ENCODE measurements around the gene TTLL5. TPM values are rescaled to one million over a fixed set of nuclear protein-coding genes. Genes with fewer than 3 reads are reported as not detected.

TTLL5 gene
- total and polyA plus RNA-seq, 9 of the 15 experiments (the other 6 are each of a cell fraction or from before 2014, with no cell fraction given): 4.1 to 18.9 (median 12.6) TPM

- TF ChIP-seq RBM25 (IDR thresholded peaks at IDR 0.05; ENCODE audit: low read depth, low read length, severe bottlenecking): no peak
- no peak for TF ChIP-seq NBN (IDR thresholded peaks at IDR 0.05; ENCODE audit: low read depth)
- TF ChIP-seq RBM14 (IDR thresholded peaks at IDR 0.05; ENCODE audit: borderline replicate concordance, insufficient read depth, low read depth, low read length): no peak
- TF ChIP-seq TAL1 (IDR thresholded peaks at IDR 0.05): no peak
- no peak for TF ChIP-seq SETDB1 (IDR thresholded peaks at IDR 0.05; ENCODE audit: low read length)
- TF ChIP-seq STAG1 (CRISPR knock-in tag; IDR thresholded peaks at IDR 0.05; ENCODE audit: borderline replicate concordance): peak; percentile 59; the same call in 1 of the 2 replicates
- no peak for TF ChIP-seq NFIC (IDR thresholded peaks at IDR 0.05)
- no peak for TF ChIP-seq NFIX (CRISPR knock-in tag; IDR thresholded peaks at IDR 0.05; ENCODE audit: low read depth)
- TF ChIP-seq SUPT5H (IDR thresholded peaks at IDR 0.05): no peak
- TF ChIP-seq, protein P1, sequence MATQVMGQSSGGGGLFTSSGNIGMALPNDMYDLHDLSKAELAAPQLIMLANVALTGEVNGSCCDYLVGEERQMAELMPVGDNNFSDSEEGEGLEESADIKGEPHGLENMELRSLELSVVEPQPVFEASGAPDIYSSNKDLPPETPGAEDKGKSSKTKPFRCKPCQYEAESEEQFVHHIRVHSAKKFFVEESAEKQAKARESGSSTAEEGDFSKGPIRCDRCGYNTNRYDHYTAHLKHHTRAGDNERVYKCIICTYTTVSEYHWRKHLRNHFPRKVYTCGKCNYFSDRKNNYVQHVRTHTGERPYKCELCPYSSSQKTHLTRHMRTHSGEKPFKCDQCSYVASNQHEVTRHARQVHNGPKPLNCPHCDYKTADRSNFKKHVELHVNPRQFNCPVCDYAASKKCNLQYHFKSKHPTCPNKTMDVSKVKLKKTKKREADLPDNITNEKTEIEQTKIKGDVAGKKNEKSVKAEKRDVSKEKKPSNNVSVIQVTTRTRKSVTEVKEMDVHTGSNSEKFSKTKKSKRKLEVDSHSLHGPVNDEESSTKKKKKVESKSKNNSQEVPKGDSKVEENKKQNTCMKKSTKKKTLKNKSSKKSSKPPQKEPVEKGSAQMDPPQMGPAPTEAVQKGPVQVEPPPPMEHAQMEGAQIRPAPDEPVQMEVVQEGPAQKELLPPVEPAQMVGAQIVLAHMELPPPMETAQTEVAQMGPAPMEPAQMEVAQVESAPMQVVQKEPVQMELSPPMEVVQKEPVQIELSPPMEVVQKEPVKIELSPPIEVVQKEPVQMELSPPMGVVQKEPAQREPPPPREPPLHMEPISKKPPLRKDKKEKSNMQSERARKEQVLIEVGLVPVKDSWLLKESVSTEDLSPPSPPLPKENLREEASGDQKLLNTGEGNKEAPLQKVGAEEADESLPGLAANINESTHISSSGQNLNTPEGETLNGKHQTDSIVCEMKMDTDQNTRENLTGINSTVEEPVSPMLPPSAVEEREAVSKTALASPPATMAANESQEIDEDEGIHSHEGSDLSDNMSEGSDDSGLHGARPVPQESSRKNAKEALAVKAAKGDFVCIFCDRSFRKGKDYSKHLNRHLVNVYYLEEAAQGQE (IDR thresholded peaks at IDR 0.05; ENCODE audit: borderline replicate concordance): peak; percentile 79
- TF ChIP-seq, protein P1 (CRISPR knock-in tag; IDR thresholded peaks at IDR 0.05; ENCODE audit: low read depth): no peak
- TF ChIP-seq TEAD4 (IDR thresholded peaks at IDR 0.05; ENCODE audit: low read length): 0 out of 2 replicates have a peak, but pooled peaks have one; percentile 12
- no peak for TF ChIP-seq TEAD4 (CRISPR knock-in tag; IDR thresholded peaks at IDR 0.05; ENCODE audit: borderline replicate concordance)
Observed at GRCh38 chr14:75711105-75711795, 50.2 kb downstream of the TTLL5 start (continued).
